Stimulated activated CD4-positive, alpha-beta T cell treated with anti-CD3 and anti-CD28 coated beads, TNF-alpha, amount 100 ng/mL, for 1 hour (primary cell): ENCODE results near the gene ANGPT4.
"Not testable (repeated sequence)": the region's sequence is repeated elsewhere in the genome, so short reads cannot be mapped to it uniquely, and the experiment has no call there.

Experiments
- DNase-seq, 3 donors: peaks; one replicate each; pipeline ENCODE4 v3.0.0-alpha.2; 2020; ENCODE audit warnings: low read depth in 3 of 3, low spot score in 1 of 3

The ANGPT4 gene

GRCh38 chr20:877814-878213 lies 38.3 kb downstream of the ANGPT4 start:
- no peak for DNase-seq

GRCh38 chr20:875115-875514 lies 41.0 kb downstream of the ANGPT4 start:
- DNase-seq: no peak

- no peak for DNase-seq
Observed at GRCh38 chr20:873875-874607, 42.1 kb downstream of the ANGPT4 start.

GRCh38 chr20:872855-873520 lies 43.1 kb downstream of the ANGPT4 start:
- DNase-seq: no peak

- DNase-seq: no peak
Observed at GRCh38 chr20:871948-872347, 44.2 kb downstream of the ANGPT4 start.

GRCh38 chr20:871436-871835 lies 44.7 kb downstream of the ANGPT4 start:
- no peak for DNase-seq

- DNase-seq: no peak
Observed at GRCh38 chr20:870758-871157, 45.4 kb downstream of the ANGPT4 start.

- no peak for DNase-seq
Observed at GRCh38 chr20:869606-870005, 46.5 kb downstream of the ANGPT4 start.

- DNase-seq: no peak
Observed at GRCh38 chr20:868279-868678, 47.9 kb downstream of the ANGPT4 start.

GRCh38 chr20:865440-865839 lies 50.7 kb downstream of the ANGPT4 start:
- no peak for DNase-seq

- no peak for DNase-seq
Observed at GRCh38 chr20:860891-861290, 55.2 kb downstream of the ANGPT4 start.

- DNase-seq: no peak
Observed at GRCh38 chr20:859751-860231, 56.3 kb downstream of the ANGPT4 start.

GRCh38 chr20:858011-858410 lies 58.1 kb downstream of the ANGPT4 start:
- DNase-seq: no peak

GRCh38 chr20:856361-856775 lies 59.8 kb downstream of the ANGPT4 start:
- DNase-seq: no peak

- no peak for DNase-seq
Observed at GRCh38 chr20:855466-856360, 60.4 kb downstream of the ANGPT4 start.

- DNase-seq: no peak
Observed at GRCh38 chr20:854601-855000, 61.5 kb downstream of the ANGPT4 start.

GRCh38 chr20:853406-853996 lies 62.6 kb downstream of the ANGPT4 start:
- no peak for DNase-seq

GRCh38 chr20:848731-849130 lies 67.4 kb downstream of the ANGPT4 start:
- not testable (repeated sequence) for DNase-seq

- no peak for DNase-seq
Observed at GRCh38 chr20:848193-848592, 67.9 kb downstream of the ANGPT4 start.

GRCh38 chr20:846894-847278 lies 69.2 kb downstream of the ANGPT4 start:
- peak in 1 of 3 donors; percentile 39 for DNase-seq
